ENCODE data around the gene CLRN1. TPM values are rescaled to one million over a fixed set of nuclear protein-coding genes. Genes with fewer than 3 reads are reported as not detected.

Gene CLRN1
- total RNA-seq, 1 experiment from 2014 or later, result not detected

- no peaks in the 10 kb centered on the region for H3K4me1 ChIP-seq (replicated peaks; ENCODE audit: insufficient read depth)
- H3K79me2 ChIP-seq (ENCODE audit: low read depth), result no peaks in the 10 kb centered on the region
- H3K27me3 ChIP-seq (ENCODE audit: insufficient read depth, low read depth), result no peaks in the 10 kb centered on the region
- no peaks in the 10 kb centered on the region for H3K9me3 ChIP-seq (ENCODE audit: insufficient read depth, low read depth)
- intact Hi-C loops (cut with micrococcal nuclease; ENCODE audit: unreplicated experiment), result no loop called here
- no TSS peak for BruUV-seq (replicated peaks)
- H3K4me3 ChIP-seq, result no peak overlapping the region
- DNase-seq, result no peak
- H3K36me3 ChIP-seq (ENCODE audit: low read depth), result no peaks in the 10 kb centered on the region
- no peak overlapping the region for H3K4me2 ChIP-seq
- CTCF ChIA-PET, result no interaction called here
- H3F3A ChIP-seq (ENCODE audit: insufficient read depth, low read depth), result no peaks in the 10 kb centered on the region
- no peaks in the 10 kb centered on the region for H4K20me1 ChIP-seq (ENCODE audit: insufficient read depth)
- POLR2A ChIA-PET (ENCODE audit: unreplicated experiment), result no interaction called here
- H3K27ac ChIP-seq, result no peak overlapping the region
- TF ChIP-seq, protein P1, sequence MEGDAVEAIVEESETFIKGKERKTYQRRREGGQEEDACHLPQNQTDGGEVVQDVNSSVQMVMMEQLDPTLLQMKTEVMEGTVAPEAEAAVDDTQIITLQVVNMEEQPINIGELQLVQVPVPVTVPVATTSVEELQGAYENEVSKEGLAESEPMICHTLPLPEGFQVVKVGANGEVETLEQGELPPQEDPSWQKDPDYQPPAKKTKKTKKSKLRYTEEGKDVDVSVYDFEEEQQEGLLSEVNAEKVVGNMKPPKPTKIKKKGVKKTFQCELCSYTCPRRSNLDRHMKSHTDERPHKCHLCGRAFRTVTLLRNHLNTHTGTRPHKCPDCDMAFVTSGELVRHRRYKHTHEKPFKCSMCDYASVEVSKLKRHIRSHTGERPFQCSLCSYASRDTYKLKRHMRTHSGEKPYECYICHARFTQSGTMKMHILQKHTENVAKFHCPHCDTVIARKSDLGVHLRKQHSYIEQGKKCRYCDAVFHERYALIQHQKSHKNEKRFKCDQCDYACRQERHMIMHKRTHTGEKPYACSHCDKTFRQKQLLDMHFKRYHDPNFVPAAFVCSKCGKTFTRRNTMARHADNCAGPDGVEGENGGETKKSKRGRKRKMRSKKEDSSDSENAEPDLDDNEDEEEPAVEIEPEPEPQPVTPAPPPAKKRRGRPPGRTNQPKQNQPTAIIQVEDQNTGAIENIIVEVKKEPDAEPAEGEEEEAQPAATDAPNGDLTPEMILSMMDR (conservative IDR thresholded peaks at IDR 0.05), result no peak
- no peak for TF ChIP-seq EZH2 (IDR thresholded peaks at IDR 0.05; ENCODE audit: low read depth)
- no peaks in the 10 kb centered on the region; the same call in 1 of the 2 replicates for H3K9me2 ChIP-seq (ENCODE audit: insufficient read depth)
- no peak overlapping the region for H2AFZ ChIP-seq
Measured at GRCh38 chr3:150878290-150878689, 94.2 kb downstream of the CLRN1 start.

GRCh38 chr3:150877303-150877702, 95.2 kb downstream of the CLRN1 start:
- Histone ChIP-seq H3K36me3 (ENCODE audit: low read depth) (no peaks in the 10 kb centered on the region), H3K9me3 (ENCODE audit: insufficient read depth, low read depth) (no peaks in the 10 kb centered on the region), H3K79me2 (ENCODE audit: low read depth) (no peaks in the 10 kb centered on the region), H3K4me2 (no peak overlapping the region), H3F3A (ENCODE audit: insufficient read depth, low read depth) (no peaks in the 10 kb centered on the region), H3K27me3 (ENCODE audit: insufficient read depth, low read depth) (no peaks in the 10 kb centered on the region), H4K20me1 (ENCODE audit: insufficient read depth) (no peaks in the 10 kb centered on the region), H3K4me1 (replicated peaks; ENCODE audit: insufficient read depth) (no peaks in the 10 kb centered on the region), H3K9me2 (ENCODE audit: insufficient read depth) (no peaks in the 10 kb centered on the region; the same call in 1 of the 2 replicates), H3K27ac (no peak overlapping the region), H2AFZ (no peak overlapping the region), H3K4me3 (no peak overlapping the region)
- ChIA-PET POLR2A (ENCODE audit: unreplicated experiment) (no interaction called here), CTCF (no interaction called here)
- DNase-seq, result no peak
- TF ChIP-seq, protein P1 (conservative IDR thresholded peaks at IDR 0.05), result no peak
- no peak for TF ChIP-seq EZH2 (IDR thresholded peaks at IDR 0.05; ENCODE audit: low read depth)
- BruUV-seq (replicated peaks), result no TSS peak
- intact Hi-C loops (cut with micrococcal nuclease; ENCODE audit: unreplicated experiment), result no loop called here

- Histone ChIP-seq H2AFZ (no peak overlapping the region), H3K9me3 (ENCODE audit: insufficient read depth, low read depth) (no peaks in the 10 kb centered on the region), H3F3A (ENCODE audit: insufficient read depth, low read depth) (no peaks in the 10 kb centered on the region), H3K79me2 (ENCODE audit: low read depth) (no peaks in the 10 kb centered on the region), H3K4me1 (replicated peaks; ENCODE audit: insufficient read depth) (no peaks in the 10 kb centered on the region), H4K20me1 (ENCODE audit: insufficient read depth) (no peaks in the 10 kb centered on the region), H3K9me2 (ENCODE audit: insufficient read depth) (no peaks in the 10 kb centered on the region; the same call in 1 of the 2 replicates), H3K4me3 (no peak overlapping the region), H3K4me2 (no peak overlapping the region), H3K36me3 (ENCODE audit: low read depth) (no peaks in the 10 kb centered on the region), H3K27ac (no peak overlapping the region), H3K27me3 (ENCODE audit: insufficient read depth, low read depth) (no peaks in the 10 kb centered on the region)
- intact Hi-C loops (cut with micrococcal nuclease; ENCODE audit: unreplicated experiment), result no loop called here
- no peak for DNase-seq
- no TSS peak for BruUV-seq (replicated peaks)
- POLR2A ChIA-PET (ENCODE audit: unreplicated experiment), result no interaction called here
- TF ChIP-seq, protein P1 (conservative IDR thresholded peaks at IDR 0.05), result no peak
- TF ChIP-seq EZH2 (IDR thresholded peaks at IDR 0.05; ENCODE audit: low read depth), result no peak
- CTCF ChIA-PET, result no interaction called here
Measured at GRCh38 chr3:150876611-150877265, 95.8 kb downstream of the CLRN1 start.

Other genes with a start within 250 kb of the CLRN1 start
- gene SIAH2, start 209.6 kb downstream of the CLRN1 start, total RNA-seq (2021), result 19.4 and 20.3 TPM in 2 replicates
- gene MINDY4B, start 67.3 kb downstream of the CLRN1 start, total RNA-seq (2021), result not detected in 2 replicates
- gene MED12L, start 112.9 kb upstream of the CLRN1 start, total RNA-seq (2021), result 3.0 and 4.0 TPM in 2 replicates
- gene GPR171, start 230.5 kb upstream of the CLRN1 start, total RNA-seq (2021), result not detected in 2 replicates

Data from PC-9 (cell line).